B cell (primary cell): ENCODE measurements around the gene ENG. TPM values are rescaled to one million over a fixed set of nuclear protein-coding genes. Genes with fewer than 3 reads are reported as not detected.
"Not testable (repeated sequence)": the region's sequence is repeated elsewhere in the genome, so short reads cannot be mapped to it uniquely, and the experiment has no call there.

Experiments used
- ATAC-seq: fragments of 200-7000 bp; cut with Tn5 transposase; one replicate; pipeline ENCODE4 v1.10.0; 2021; ENCODE audit warnings: low read depth, mild to moderate bottlenecking, moderate number of reproducible peaks, moderate library complexity
- CTCF ChIA-PET: fragments of 350-600 bp; sonication (Branson Sonifier 250); formaldehyde crosslinking; loops from one replicate; lab custom pipeline; 2021; ENCODE audit warnings: antibody characterized with exemption, inconsistent platforms; lab: Charles Lee
- POLR2A ChIA-PET: fragments of 350-600 bp; sonication (Branson Sonifier 250); formaldehyde crosslinking; loops from one replicate; lab custom pipeline; 2021; ENCODE audit warnings: antibody characterized with exemption; lab: Charles Lee
- DNase-seq: peaks from one replicate; pipeline ENCODE4 v3.0.0; 2013
- H2AFZ ChIP-seq: 2 replicates; pipeline ENCODE4 v1.6.1; 2012; ENCODE audit warnings: mild to moderate bottlenecking, low read depth, low read length; ENCODE audit not compliant: insufficient read depth, poor library complexity, severe bottlenecking
- H3K27ac ChIP-seq, 2 donors: 1 replicate in 1 of 2; 2 replicates in 1 of 2; pipeline ENCODE4 v1.5.1; 2012 to 2013; ENCODE audit warnings: low read length in 2 of 2, mild to moderate bottlenecking in 2 of 2, moderate library complexity in 1 of 2
- H3K27me3 ChIP-seq, 4 experiments: fragments of 200-600 bp in 1 of 4; sonication (generic) in 1 of 4; replicated peaks in 1 of 4; 1 replicate in 2 of 4; 2 replicates in 2 of 4; pipeline versions ENCODE4 v1.6.1 to v1.7.0; 2013 to 2016; ENCODE audit warnings: low read length in 3 of 4, mild to moderate bottlenecking in 2 of 4, mixed read lengths in 1 of 4, moderate library complexity in 1 of 4; ENCODE audit not compliant: insufficient read depth in 4 of 4, control insufficient read depth in 3 of 4; ENCODE audit errors: control extremely low read depth in 1 of 4
- H3K36me3 ChIP-seq, 2 experiments: replicated peaks in 1 of 2; 1 replicate in 1 of 2; 2 replicates in 1 of 2; pipeline versions ENCODE4 v1.6.1 to v1.7.1; 2013; ENCODE audit warnings: low read length in 1 of 2; ENCODE audit not compliant: insufficient read depth in 2 of 2, control insufficient read depth in 1 of 2; ENCODE audit errors: control extremely low read depth in 1 of 2, extremely low read depth in 1 of 2
- H3K4me1 ChIP-seq, 2 donors: fragments of 200-600 bp in 1 of 2; sonication (generic) in 1 of 2; 1 replicate in 1 of 2; 2 replicates in 1 of 2; pipeline versions ENCODE4 v1.5.1 to v1.6.1; 2013 to 2017; ENCODE audit warnings: low read length in 2 of 2; ENCODE audit not compliant: control insufficient read depth in 2 of 2, insufficient read depth in 2 of 2
- H3K4me2 ChIP-seq: replicated peaks from 2 replicates; pipeline ENCODE3; 2012; ENCODE audit warnings: mild to moderate bottlenecking, low read depth, low read length; ENCODE audit not compliant: poor library complexity, severe bottlenecking
- H3K4me3 ChIP-seq, 5 experiments: fragments of 200-600 bp in 1 of 5; sonication (generic) in 1 of 5; 1 replicate in 3 of 5; 2 replicates in 2 of 5; pipeline versions ENCODE4 v1.5.1 to v1.7.0; 2011 to 2016; ENCODE audit warnings: low read length in 4 of 5, mild to moderate bottlenecking in 4 of 5, low read depth in 2 of 5, control low read depth in 1 of 5, moderate library complexity in 1 of 5; ENCODE audit not compliant: insufficient read depth in 1 of 5; ENCODE audit errors: control extremely low read depth in 1 of 5, extremely low read depth in 1 of 5
- H3K79me2 ChIP-seq: fragments of 200-600 bp; sonication (generic); one replicate; pipeline ENCODE4 v1.6.0; 2016; ENCODE audit warnings: low read length; ENCODE audit not compliant: control insufficient read depth, insufficient read depth
- H3K9ac ChIP-seq: fragments of 200-600 bp; sonication (generic); 2 replicates; pipeline ENCODE4 v1.6.1; 2017; ENCODE audit warnings: mild to moderate bottlenecking, low read length, moderate library complexity
- H3K9me3 ChIP-seq, 3 donors: one replicate each; pipeline versions ENCODE4 v1.6.1 to v1.7.1; 2013; ENCODE audit warnings: low read length in 2 of 3; ENCODE audit not compliant: control insufficient read depth in 2 of 3, insufficient read depth in 1 of 3; ENCODE audit errors: control extremely low read depth in 1 of 3
- H4K20me1 ChIP-seq: 2 replicates; pipeline ENCODE4 v1.6.0; 2012; ENCODE audit warnings: mild to moderate bottlenecking, low read length; ENCODE audit not compliant: insufficient read depth, control insufficient read depth, poor library complexity, severe bottlenecking
- H3K27ac Mint-ChIP-seq: one replicate; pipeline ENCODE4 v1.8.0; 2021; ENCODE audit warnings: mixed read lengths
- H3K27me3 Mint-ChIP-seq: one replicate; pipeline ENCODE4 v1.8.0; 2021; ENCODE audit warnings: mixed read lengths
- H3K4me1 Mint-ChIP-seq: one replicate; pipeline ENCODE4 v1.8.0; 2021; ENCODE audit warnings: mixed read lengths
- H3K4me3 Mint-ChIP-seq: one replicate; pipeline ENCODE4 v1.8.0; 2021; ENCODE audit warnings: mixed read lengths
- H3K9me3 Mint-ChIP-seq: one replicate; pipeline ENCODE4 v1.8.0; 2022; ENCODE audit warnings: mixed read lengths; ENCODE audit not compliant: insufficient read depth
- CTCF ChIP-seq: fragments of 200-600 bp; IDR thresholded peaks from one replicate; pipeline ENCODE4 v1.8.0; 2022; ENCODE audit warnings: antibody characterized with exemption, mild to moderate bottlenecking
- EZH2 ChIP-seq: IDR thresholded peaks from 2 replicates; pipeline ENCODE4 v1.6.1; 2012; ENCODE audit warnings: borderline replicate concordance, low read depth, mild to moderate bottlenecking, moderate library complexity, low read length; ENCODE audit not compliant: insufficient read depth, poor library complexity, severe bottlenecking
- WGBS: methylation state at CpG from one replicate; pipeline ENCODE4 v1.1.5; 2013; ENCODE audit warnings: missing lambda C conversion rate; ENCODE audit not compliant: insufficient coverage; 5-methylcytosine and 5-hydroxymethylcytosine counted together
- intact Hi-C: fragments of 100-400 bp; cut with micrococcal nuclease; formaldehyde crosslinking; loops from one replicate; pipeline ENCODE4 v1.10.0; 2022
- polyA plus RNA-seq: library from polyadenylated mRNA; depleted of rRNA; stranded (reverse); fragments of >200 nt; gene quantifications from 2 replicates; pipeline ENCODE4 v1.2.3, GENCODE V29; 2012
- total RNA-seq, 2 donors: library from RNA; stranded (reverse); fragments of 120-200 nt in 1 of 2; gene quantifications; 1 replicate in 1 of 2; 2 replicates in 1 of 2; pipeline versions ENCODE4 v1.2.3 to v1.2.4, GENCODE V29; 2013 to 2022

Gene ENG
- total and polyA plus RNA-seq, 2 donors (not counting 1 experiment from before 2014, with no cell fraction given), result 5.4 to 12.6 TPM

DNA sequence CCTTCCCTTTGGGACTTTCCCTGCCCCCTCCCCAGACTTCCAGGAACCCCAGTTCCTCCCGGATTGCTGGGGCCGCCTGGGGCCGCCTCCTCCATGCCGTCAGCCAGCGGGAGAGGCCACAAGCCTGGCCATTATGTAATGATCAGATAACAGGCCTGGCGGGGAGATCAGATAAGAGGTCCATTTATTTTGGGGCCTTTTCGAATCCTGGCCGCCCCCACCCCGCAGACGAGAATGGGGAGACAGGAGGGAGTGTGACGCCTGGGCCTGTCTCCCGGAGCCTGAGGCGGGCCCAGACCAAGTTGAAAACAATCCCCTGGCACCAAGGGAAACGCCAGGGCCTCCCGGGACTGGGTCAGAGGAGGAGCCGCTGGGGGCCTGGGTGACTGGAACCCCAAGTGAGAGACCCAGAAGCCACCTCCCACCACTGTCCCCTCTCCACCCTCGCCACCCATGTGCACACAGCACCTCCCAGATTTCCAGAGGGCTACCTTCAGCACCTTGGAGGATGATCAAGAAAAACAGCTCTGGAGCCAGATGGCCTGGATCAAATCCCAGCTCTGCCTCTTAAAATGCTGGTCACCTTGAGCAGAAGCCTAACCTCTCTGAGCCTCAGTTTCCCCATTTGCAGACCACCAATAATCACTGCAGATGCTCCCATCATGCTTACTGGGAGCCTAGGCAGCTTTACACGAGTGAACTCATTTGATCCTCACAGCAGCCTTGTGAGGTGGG is 7.8 kb downstream of the ENG start:
- Histone ChIP-seq H2AFZ (no peak overlapping the region), H3K4me3 (no peak overlapping the region), H3K4me2 (no peak overlapping the region), H3K27ac (no peak overlapping the region), H3K4me1 (no peaks in the 10 kb centered on the region), H3K9ac (no peak overlapping the region), H3K9me3 (peaks cover 0 to 26% (median 11%) of the 10 kb centered on the region in 3 donors), H3K36me3 (no peaks in the 10 kb centered on the region), H3K79me2 (peaks cover 12% of the 10 kb centered on the region), H3K27me3 (no peaks in the 10 kb centered on the region), H4K20me1 (no peaks in the 10 kb centered on the region)
- ATAC-seq (no peak), DNase-seq (no peak)
- intact Hi-C loops, result no loop called here
- Mint-ChIP-seq H3K27me3 (no peaks in the 10 kb centered on the region), H3K4me3 (no peak overlapping the region), H3K27ac (no peak overlapping the region), H3K9me3 (peaks cover 10% of the 10 kb centered on the region), H3K4me1 (no peaks in the 10 kb centered on the region)
- POLR2A ChIA-PET, result interaction anchor here (1.1 kb wide), 1 partner anchor 23 kb away, joined by 3 read pairs; no protein-coding TSS in a partner anchor
- 92% methylated on average over 17 of the region's 18 CpGs for WGBS
- TF ChIP-seq EZH2, result no peak
- no peak for TF ChIP-seq CTCF
- CTCF ChIA-PET, result interaction anchor here (1.3 kb wide), 1 partner anchor 24 kb away, joined by 3 read pairs; no protein-coding TSS in a partner anchor

DNA sequence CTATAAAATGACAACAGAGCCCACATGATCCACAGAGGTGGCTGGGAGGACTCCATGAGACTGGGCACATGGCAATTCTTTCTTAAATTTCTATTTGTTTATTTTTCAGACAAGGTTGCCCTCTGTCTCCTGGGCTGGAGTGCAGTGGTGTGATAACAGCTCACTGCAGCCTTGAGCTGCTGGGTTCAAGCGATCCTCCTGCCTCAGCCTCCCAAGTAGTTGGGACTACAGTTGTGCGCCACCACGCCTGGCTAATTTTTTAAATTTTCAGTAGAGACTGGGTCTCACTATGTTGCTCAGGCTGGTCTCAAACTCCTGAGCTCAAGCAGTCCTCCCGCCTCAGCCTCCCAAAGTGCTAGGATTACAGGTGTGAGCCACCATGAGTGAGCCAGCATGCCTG is 8.8 kb downstream of the ENG start:
- intact Hi-C loops, H4K20me1 ChIP-seq, H3K4me3 ChIP-seq, H3K27me3 Mint-ChIP-seq, H3K27ac Mint-ChIP-seq, H3K9ac ChIP-seq, H3K4me1 ChIP-seq, H2AFZ ChIP-seq, H3K79me2 ChIP-seq, DNase-seq, H3K4me3 Mint-ChIP-seq, H3K27me3 ChIP-seq, ATAC-seq, POLR2A ChIA-PET, H3K36me3 ChIP-seq, H3K4me1 Mint-ChIP-seq, H3K4me2 ChIP-seq, H3K27ac ChIP-seq: not testable (repeated sequence)
- H3K9me3 Mint-ChIP-seq, result peaks cover 10% of the 10 kb centered on the region
- CTCF ChIA-PET, result interaction anchor here (1.3 kb wide), 1 partner anchor 25 kb away, joined by 3 read pairs; no protein-coding TSS in a partner anchor
- 95% methylated on average over 4 of the region's 4 CpGs for WGBS
- H3K9me3 ChIP-seq, result peaks cover 0 to 26% (median 11%) of the 10 kb centered on the region in 3 donors
